Measurements from ENCODE around the gene DHCR7. TPM values are rescaled to one million over a fixed set of nuclear protein-coding genes. Genes with fewer than 3 reads are reported as not detected.

Gene DHCR7
- total RNA-seq, 4 donors from 2014 or later = 5.0 to 101 (median 36.8) TPM

DNA sequence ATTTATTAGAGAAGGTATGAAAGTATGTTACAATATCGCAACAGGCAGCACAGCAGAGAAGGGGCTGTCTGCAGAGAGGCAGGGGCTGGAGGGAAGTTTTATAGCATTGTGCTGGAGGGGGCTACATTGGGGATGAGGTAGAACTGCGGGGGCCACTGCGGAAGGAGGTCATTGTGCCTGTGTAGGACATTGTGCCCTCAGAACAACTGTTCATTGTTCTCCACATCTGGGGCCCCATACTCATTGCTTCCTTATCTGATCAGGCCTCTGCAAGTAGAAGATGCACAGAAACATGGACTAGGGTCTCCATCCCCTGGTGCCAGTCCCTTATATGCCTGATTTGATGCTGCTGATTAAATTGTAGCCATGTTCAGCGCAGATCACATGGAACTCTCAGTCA, 16.9 kb upstream of the DHCR7 start:
- no peaks in the 10 kb centered on the region for H3K27me3 ChIP-seq
- DNase-seq = peak in 1 of 3 donors; percentile 3
- H3K36me3 ChIP-seq = peaks cover 0 to 71% (median 0%) of the 10 kb centered on the region in 3 donors
- H3K27ac ChIP-seq = no peak overlapping the region
- no peaks in the 10 kb centered on the region for H3K4me1 ChIP-seq
- no peaks in the 10 kb centered on the region for H3K9me3 ChIP-seq
- TF ChIP-seq POLR2A (IDR thresholded peaks at IDR 0.05) = no peak
- TF ChIP-seq, protein P1, sequence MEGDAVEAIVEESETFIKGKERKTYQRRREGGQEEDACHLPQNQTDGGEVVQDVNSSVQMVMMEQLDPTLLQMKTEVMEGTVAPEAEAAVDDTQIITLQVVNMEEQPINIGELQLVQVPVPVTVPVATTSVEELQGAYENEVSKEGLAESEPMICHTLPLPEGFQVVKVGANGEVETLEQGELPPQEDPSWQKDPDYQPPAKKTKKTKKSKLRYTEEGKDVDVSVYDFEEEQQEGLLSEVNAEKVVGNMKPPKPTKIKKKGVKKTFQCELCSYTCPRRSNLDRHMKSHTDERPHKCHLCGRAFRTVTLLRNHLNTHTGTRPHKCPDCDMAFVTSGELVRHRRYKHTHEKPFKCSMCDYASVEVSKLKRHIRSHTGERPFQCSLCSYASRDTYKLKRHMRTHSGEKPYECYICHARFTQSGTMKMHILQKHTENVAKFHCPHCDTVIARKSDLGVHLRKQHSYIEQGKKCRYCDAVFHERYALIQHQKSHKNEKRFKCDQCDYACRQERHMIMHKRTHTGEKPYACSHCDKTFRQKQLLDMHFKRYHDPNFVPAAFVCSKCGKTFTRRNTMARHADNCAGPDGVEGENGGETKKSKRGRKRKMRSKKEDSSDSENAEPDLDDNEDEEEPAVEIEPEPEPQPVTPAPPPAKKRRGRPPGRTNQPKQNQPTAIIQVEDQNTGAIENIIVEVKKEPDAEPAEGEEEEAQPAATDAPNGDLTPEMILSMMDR (IDR thresholded peaks at IDR 0.05) = no peak
- no peak overlapping the region for H3K4me3 ChIP-seq

DNA sequence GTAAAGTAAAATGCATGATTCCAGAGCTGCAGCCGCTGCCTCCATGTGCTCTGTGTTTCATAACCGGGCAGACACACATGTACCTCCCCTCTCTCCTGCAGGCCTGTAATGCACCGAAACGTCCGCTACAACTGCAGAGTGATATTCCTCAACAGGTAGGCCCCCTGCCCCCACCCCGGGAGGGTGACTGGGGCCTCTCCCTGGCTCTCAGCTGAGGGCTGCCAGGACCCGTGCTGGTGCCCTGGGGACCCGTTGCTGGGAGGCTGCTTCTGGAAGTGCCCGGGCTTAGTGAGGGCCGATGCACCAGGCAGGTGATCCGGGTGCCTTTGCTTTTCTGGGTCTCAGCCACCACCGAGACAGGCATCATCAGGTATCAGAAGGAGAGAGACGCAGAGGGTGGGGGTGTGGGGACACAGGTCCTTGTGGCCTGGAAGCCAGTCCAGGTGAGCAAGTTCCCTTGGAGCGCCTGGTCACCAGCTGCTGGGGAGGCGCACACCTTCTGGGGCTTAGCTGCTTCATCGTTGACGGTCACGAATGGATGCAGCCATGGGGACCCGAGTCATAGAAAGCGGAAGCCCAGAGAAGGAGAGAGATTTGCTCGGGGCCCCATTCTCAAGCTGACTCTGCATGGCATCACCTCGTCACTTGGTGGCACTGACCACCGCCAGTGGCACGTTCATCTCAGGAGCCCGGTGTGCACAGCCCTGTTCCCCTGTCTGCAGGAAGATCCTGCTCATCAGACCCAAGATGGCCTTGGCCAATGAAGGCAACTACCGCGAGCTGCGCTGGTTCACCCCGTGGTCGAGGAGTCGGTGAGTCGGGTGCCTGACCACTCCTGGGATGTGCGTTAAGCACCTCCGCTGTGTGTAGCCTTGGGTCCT, 15.4 kb upstream of the DHCR7 start:
- Histone ChIP-seq H3K4me1 (no peaks in the 10 kb centered on the region), H3K27me3 (no peaks in the 10 kb centered on the region), H3K36me3 (peaks cover 0 to 86% (median 0%) of the 10 kb centered on the region in 3 donors), H3K9me3 (no peaks in the 10 kb centered on the region), H3K27ac (no peak overlapping the region), H3K4me3 (no peak overlapping the region)
- TF ChIP-seq POLR2A (IDR thresholded peaks at IDR 0.05) = no peak
- TF ChIP-seq, protein P1 (IDR thresholded peaks at IDR 0.05) = no peak
- peak in 1 of 3 donors; percentile 38 for DNase-seq

DNA sequence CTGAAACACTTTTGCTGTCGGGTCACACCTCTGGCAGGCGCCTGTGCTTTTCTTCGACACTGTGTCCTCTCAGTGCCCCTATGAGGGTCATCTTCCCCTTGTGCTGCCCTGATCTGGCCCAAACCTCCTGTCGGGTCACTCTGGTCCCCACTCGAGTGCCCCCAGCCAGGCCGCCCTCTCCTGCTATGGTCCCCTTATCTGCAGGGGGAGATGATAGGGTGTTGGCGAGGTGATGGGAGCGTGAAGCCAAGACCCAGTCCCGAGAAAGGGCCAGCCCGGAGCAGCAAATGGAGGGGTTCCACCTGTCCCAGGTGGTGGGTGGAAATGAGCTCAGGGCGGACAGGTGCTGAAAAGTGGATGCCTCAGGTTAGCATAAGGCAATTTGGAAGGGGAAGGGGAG, 14.5 kb upstream of the DHCR7 start:
- DNase-seq = peak in 1 of 3 donors; percentile 16
- H3K9me3 ChIP-seq = no peaks in the 10 kb centered on the region
- no peaks in the 10 kb centered on the region for H3K4me1 ChIP-seq
- no peaks in the 10 kb centered on the region for H3K27me3 ChIP-seq
- no peak overlapping the region for H3K4me3 ChIP-seq
- no peak overlapping the region for H3K27ac ChIP-seq
- peaks cover 0 to 95% (median 0%) of the 10 kb centered on the region in 3 donors for H3K36me3 ChIP-seq
- no peak for TF ChIP-seq POLR2A (IDR thresholded peaks at IDR 0.05)
- TF ChIP-seq, protein P1 (IDR thresholded peaks at IDR 0.05) = no peak

DNA sequence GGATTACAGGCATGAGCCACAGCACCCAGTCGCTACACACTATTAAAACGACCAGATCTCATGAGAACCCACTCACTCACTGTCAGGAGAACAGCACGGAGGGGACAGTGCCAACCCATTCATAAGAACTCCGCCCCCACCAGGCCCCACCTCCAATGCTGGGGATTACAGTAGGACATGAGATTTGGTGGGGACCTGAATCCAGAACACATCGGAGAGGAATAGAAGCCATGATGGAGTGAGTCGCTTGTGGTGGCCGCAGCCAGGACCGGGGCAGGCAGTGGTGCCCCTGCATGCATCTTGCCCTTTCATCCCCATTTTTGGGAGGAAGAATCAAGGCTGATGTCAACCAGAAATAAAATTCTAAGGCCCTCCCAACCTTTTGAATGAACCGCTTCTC, 13.5 kb upstream of the DHCR7 start:
- Histone ChIP-seq H3K27me3 (no peaks in the 10 kb centered on the region), H3K4me3 (no peak overlapping the region), H3K9me3 (no peaks in the 10 kb centered on the region), H3K27ac (no peak overlapping the region), H3K36me3 (peaks cover 0 to 96% (median 0%) of the 10 kb centered on the region in 3 donors), H3K4me1 (no peaks in the 10 kb centered on the region)
- peak in 1 of 3 donors; percentile 11 for DNase-seq
- TF ChIP-seq, protein P1 (IDR thresholded peaks at IDR 0.05) = no peak
- no peak for TF ChIP-seq POLR2A (IDR thresholded peaks at IDR 0.05)

DNA sequence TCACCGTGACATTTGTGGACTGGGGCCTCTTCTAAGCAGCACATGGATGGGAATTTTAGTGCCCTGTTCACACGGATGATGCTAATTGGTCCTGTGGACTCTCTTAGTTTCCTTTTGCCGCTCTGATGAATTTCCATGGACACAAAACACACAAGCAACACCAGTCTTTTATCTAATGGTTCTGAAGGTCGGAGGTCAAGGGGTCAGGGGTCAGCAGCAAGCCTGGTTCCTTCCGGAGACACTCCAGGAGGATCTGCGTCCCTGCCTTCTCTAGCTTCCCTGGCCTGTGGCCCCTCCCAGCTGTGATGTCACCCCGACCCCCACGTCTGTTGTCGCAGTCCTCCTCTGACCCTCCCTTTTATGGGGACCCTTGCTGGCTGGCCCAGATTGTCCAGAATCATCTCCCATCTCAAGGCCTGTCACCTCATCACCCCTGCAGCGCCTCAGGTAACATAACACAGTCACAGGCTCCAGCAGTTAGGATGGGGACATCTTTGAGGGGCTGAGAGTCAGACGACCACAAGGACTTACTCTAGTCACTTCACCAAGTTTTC, 11.7 kb upstream of the DHCR7 start:
- no peak overlapping the region for H3K4me3 ChIP-seq
- H3K9me3 ChIP-seq = no peaks in the 10 kb centered on the region
- TF ChIP-seq, protein P1 (IDR thresholded peaks at IDR 0.05) = no peak
- no peak for TF ChIP-seq POLR2A (IDR thresholded peaks at IDR 0.05)
- H3K27ac ChIP-seq = no peak overlapping the region
- H3K36me3 ChIP-seq = peaks cover 0 to 97% (median 0%) of the 10 kb centered on the region in 3 donors
- no peaks in the 10 kb centered on the region for H3K4me1 ChIP-seq
- DNase-seq = peak in 1 of 3 donors; percentile 15
- no peaks in the 10 kb centered on the region for H3K27me3 ChIP-seq

All from Peyer's patch (tissue), 4 donors.